Spinal cord (tissue), 10 donors: ENCODE measurements around the gene SPINT1. TPM values are rescaled to one million over a fixed set of nuclear protein-coding genes. Genes with fewer than 3 reads are reported as not detected.
A peak's percentile ranks its signal among the peaks of the same experiment; 100 is the strongest.
"Not testable (repeated sequence)": the region's sequence is repeated elsewhere in the genome, so short reads cannot be mapped to it uniquely, and the experiment has no call there.

ENCODE experiments used
- DNase-seq, 6 donors: peaks; one replicate each; pipeline versions ENCODE4 v3.0.0 to v3.0.0-alpha.2; 2013 to 2015; ENCODE audit warnings: low spot score in 6 of 6, low read depth in 4 of 6
- H3K27ac ChIP-seq: one replicate; pipeline ENCODE4 v1.5.1; 2013; ENCODE audit warnings: low read depth, low read length, control low read depth
- H3K27me3 ChIP-seq: one replicate; pipeline ENCODE4 v1.6.1; 2013; ENCODE audit warnings: low read length; ENCODE audit not compliant: control insufficient read depth, insufficient read depth
- H3K36me3 ChIP-seq: one replicate; pipeline ENCODE4 v1.6.1; 2013; ENCODE audit warnings: low read length; ENCODE audit not compliant: control insufficient read depth, insufficient read depth
- H3K4me1 ChIP-seq: one replicate; pipeline ENCODE4 v1.6.1; 2013; ENCODE audit warnings: low read length; ENCODE audit not compliant: control insufficient read depth, insufficient read depth
- H3K4me3 ChIP-seq: one replicate; pipeline ENCODE4 v1.5.1; 2013; ENCODE audit warnings: low read depth, low read length, control low read depth
- H3K9me3 ChIP-seq: one replicate; pipeline ENCODE4 v1.6.1; 2013; ENCODE audit warnings: low read length; ENCODE audit not compliant: control insufficient read depth, insufficient read depth
- whole genome bisulfite sequencing: methylation state at CpG from one replicate; pipeline ENCODE4 v1.1.5; 2013; ENCODE audit warnings: missing lambda C conversion rate; ENCODE audit not compliant: insufficient coverage; 5-methylcytosine and 5-hydroxymethylcytosine counted together
- polyA plus RNA-seq, 2 donors: library from polyadenylated mRNA; unstranded; fragments of 120-200 nt; gene quantifications; one replicate each; pipeline ENCODE4 v1.2.1, GENCODE V29; 2013; ENCODE audit not compliant: insufficient read length in 2 of 2
- total RNA-seq, 2 donors: library from RNA; depleted of rRNA in 1 of 2; stranded (reverse); fragments of 120-200 nt in 1 of 2; fragments of >200 nt in 1 of 2; gene quantifications; one replicate each; pipeline versions ENCODE4 v1.2.3 to v1.2.4, GENCODE V29; 2013 to 2014
- donor health status: healthy.

Gene SPINT1
- total and polyA plus RNA-seq, 4 donors, result 2.9 to 4.5 (median 3.7) TPM

GRCh38 chr15:40856746-40857145 is 12.9 kb downstream of the SPINT1 start:
- peaks cover 6% of the 10 kb centered on the region for H3K36me3 ChIP-seq
- H3K4me3 ChIP-seq, result no peak overlapping the region
- no peak overlapping the region for H3K27ac ChIP-seq
- no peaks in the 10 kb centered on the region for H3K27me3 ChIP-seq
- no peaks in the 10 kb centered on the region for H3K9me3 ChIP-seq
- WGBS, result 83% methylated on average over 5 of the region's 8 CpGs
- DNase-seq, result no peak
- peaks cover 6% of the 10 kb centered on the region for H3K4me1 ChIP-seq

GRCh38 chr15:40857601-40858341 is 13.9 kb downstream of the SPINT1 start:
- Histone ChIP-seq H3K9me3 (no peaks in the 10 kb centered on the region), H3K27ac (no peak overlapping the region)
- WGBS, result 39% methylated on average over 12 of the region's 15 CpGs

GRCh38 chr15:40858706-40859105 is 14.9 kb downstream of the SPINT1 start:
- Histone ChIP-seq H3K27ac (no peak overlapping the region), H3K27me3 (no peaks in the 10 kb centered on the region), H3K4me1 (peaks cover 6% of the 10 kb centered on the region), H3K36me3 (peaks cover under 1% of the 10 kb centered on the region), H3K9me3 (no peaks in the 10 kb centered on the region), H3K4me3 (no peak overlapping the region)
- 71% methylated on average over 3 of the region's 10 CpGs for WGBS
- DNase-seq, result no peak

More at GRCh38 chr15:40857601-40858341, 13.9 kb downstream of the SPINT1 start:
- H3K36me3 ChIP-seq, result peaks cover 6% of the 10 kb centered on the region
- peak in 4 of 6 donors; percentile 33 to 84 (median 64) for DNase-seq
- peaks cover 6% of the 10 kb centered on the region for H3K4me1 ChIP-seq
- no peaks in the 10 kb centered on the region for H3K27me3 ChIP-seq
- no peak overlapping the region for H3K4me3 ChIP-seq

GRCh38 chr15:40859206-40859851 is 15.5 kb downstream of the SPINT1 start:
- no peaks in the 10 kb centered on the region for H3K36me3 ChIP-seq
- no peak overlapping the region for H3K27ac ChIP-seq
- 45% methylated on average over 18 of the region's 18 CpGs for WGBS
- no peak overlapping the region for H3K4me3 ChIP-seq
- peak in 2 of 6 donors; percentile 64 to 69 for DNase-seq
- no peaks in the 10 kb centered on the region for H3K27me3 ChIP-seq
- peaks cover 6% of the 10 kb centered on the region for H3K4me1 ChIP-seq
- H3K9me3 ChIP-seq, result no peaks in the 10 kb centered on the region

GRCh38 chr15:40861147-40861546 is 17.3 kb downstream of the SPINT1 start:
- not testable (repeated sequence) for H3K4me1 ChIP-seq, H3K9me3 ChIP-seq, H3K36me3 ChIP-seq, H3K4me3 ChIP-seq, DNase-seq, H3K27me3 ChIP-seq, H3K27ac ChIP-seq
- 20% methylated on average over 1 of the region's 4 CpGs for WGBS

GRCh38 chr15:40863660-40864270 is 19.9 kb downstream of the SPINT1 start:
- no peaks in the 10 kb centered on the region for H3K4me1 ChIP-seq
- H3K4me3 ChIP-seq, result no peak overlapping the region
- no peaks in the 10 kb centered on the region for H3K36me3 ChIP-seq
- DNase-seq, result no peak
- H3K27ac ChIP-seq, result no peak overlapping the region
- H3K27me3 ChIP-seq, result no peaks in the 10 kb centered on the region
- 49% methylated on average over 4 of the region's 4 CpGs for WGBS
- H3K9me3 ChIP-seq, result no peaks in the 10 kb centered on the region

GRCh38 chr15:40867199-40867598 is 23.4 kb downstream of the SPINT1 start:
- no peak overlapping the region for H3K4me3 ChIP-seq
- H3K4me1 ChIP-seq, result peaks cover 7% of the 10 kb centered on the region
- no peak overlapping the region for H3K27ac ChIP-seq
- no peaks in the 10 kb centered on the region for H3K27me3 ChIP-seq
- H3K9me3 ChIP-seq, result no peaks in the 10 kb centered on the region
- H3K36me3 ChIP-seq, result no peaks in the 10 kb centered on the region
- WGBS, result no CpG with 5 or more reads among the region's 4 CpGs
- no peak for DNase-seq

GRCh38 chr15:40869686-40870085 is 25.8 kb downstream of the SPINT1 start:
- 86% methylated on average over 5 of the region's 5 CpGs for WGBS
- no peaks in the 10 kb centered on the region for H3K27me3 ChIP-seq

GRCh38 chr15:40870716-40871115 is 26.9 kb downstream of the SPINT1 start:
- Histone ChIP-seq H3K27ac (no peak overlapping the region), H3K4me1 (peaks cover 27% of the 10 kb centered on the region), H3K36me3 (no peaks in the 10 kb centered on the region), H3K27me3 (no peaks in the 10 kb centered on the region), H3K9me3 (no peaks in the 10 kb centered on the region), H3K4me3 (no peak overlapping the region)
- 100% methylated on average over 1 of the region's 1 CpG for WGBS
- DNase-seq, result no peak

More at GRCh38 chr15:40869686-40870085, 25.8 kb downstream of the SPINT1 start:
- Histone ChIP-seq H3K27ac (no peak overlapping the region), H3K4me3 (no peak overlapping the region), H3K4me1 (peaks cover 27% of the 10 kb centered on the region), H3K36me3 (no peaks in the 10 kb centered on the region), H3K9me3 (no peaks in the 10 kb centered on the region)
- DNase-seq, result no peak
